ENCODE measurements around the gene FILIP1L. TPM values are rescaled to one million over a fixed set of nuclear protein-coding genes. Genes with fewer than 3 reads are reported as not detected.

The FILIP1L gene
- 30.8 and 31.7 TPM in 2 replicates for polyA plus RNA-seq (2013)

- H3K18ac ChIP-seq (ENCODE audit: low read length), result no peak within 1 kb of the TSS
- H2AK5ac ChIP-seq (ENCODE audit: low read length), result no peak within 1 kb of the TSS
- no peak within 1 kb of the TSS for H4K91ac ChIP-seq (ENCODE audit: low read depth, low read length)
- no peak within 1 kb of the TSS for H3K23ac ChIP-seq (ENCODE audit: low read length)
- no peaks in the 10 kb centered on the region for H3K36me3 ChIP-seq (ENCODE audit: control insufficient read depth in 1 of 2, insufficient read depth in 2 of 2, low read length in 2 of 2)
- H3K79me2 ChIP-seq (ENCODE audit: control insufficient read depth, insufficient read depth, low read length, poor library complexity), result no peaks in the 10 kb centered on the region
- H3K27ac ChIP-seq (ENCODE audit: low read depth, low read length), result no peak within 1 kb of the TSS
- H3K4me3 ChIP-seq (ENCODE audit: low read depth, low read length), result no peak within 1 kb of the TSS
- no peak within 1 kb of the TSS for H3K4me2 ChIP-seq (ENCODE audit: low read length)
- no peak within 1 kb of the TSS for H2BK12ac ChIP-seq (ENCODE audit: low read length)
- no CpG with 5 or more reads among the region's 7 CpGs for WGBS (ENCODE audit: extremely low coverage, insufficient coverage, insufficient read length)
- no peak within 1 kb of the TSS for H3K9ac ChIP-seq (ENCODE audit: low read length)
- H2BK120ac ChIP-seq (ENCODE audit: insufficient read depth, low read length, poor library complexity), result no peak within 1 kb of the TSS
- H3K4ac ChIP-seq (ENCODE audit: low read depth, low read length), result no peak within 1 kb of the TSS
- no peak within 1 kb of the TSS for H3K14ac ChIP-seq (ENCODE audit: low read length)
- H4K8ac ChIP-seq (ENCODE audit: low read depth, low read length), result no peak within 1 kb of the TSS
- no peaks in the 10 kb centered on the region for H3K4me1 ChIP-seq (ENCODE audit: control insufficient read depth in 1 of 2, insufficient read depth in 2 of 2, low read length in 2 of 2)
- H3K79me1 ChIP-seq (ENCODE audit: low read length), result no peaks in the 10 kb centered on the region
- no peaks in the 10 kb centered on the region for H3K9me3 ChIP-seq (ENCODE audit: insufficient read depth, low read depth, low read length)
- no peaks in the 10 kb centered on the region for H3K27me3 ChIP-seq (ENCODE audit: insufficient read depth, low read length)
- no peak within 1 kb of the TSS for H4K12ac ChIP-seq (ENCODE audit: low read depth, low read length)
- no peak within 1 kb of the TSS for H2AFZ ChIP-seq (ENCODE audit: insufficient read depth, low read length, poor library complexity)
- no peak within 1 kb of the TSS for H2BK5ac ChIP-seq (ENCODE audit: low read depth, low read length, poor library complexity)
- DNase-seq, result no peak
Observed at GRCh38 chr3:100114413-100115030, at the start of gene FILIP1L. Gene FILIP1L, minus strand, starts transcription at chr3:100114501.

GRCh38 chr3:100163787-100164186 lies 49.5 kb upstream of the FILIP1L start:
- no peak overlapping the region for H3K23ac ChIP-seq (ENCODE audit: low read length)
- no peak overlapping the region for H4K8ac ChIP-seq (ENCODE audit: low read depth, low read length)
- no peak overlapping the region for H2AK5ac ChIP-seq (ENCODE audit: low read length)
- no peaks in the 10 kb centered on the region for H3K79me2 ChIP-seq (ENCODE audit: control insufficient read depth, insufficient read depth, low read length, poor library complexity)
- no peak overlapping the region for H2AFZ ChIP-seq (ENCODE audit: insufficient read depth, low read length, poor library complexity)
- H2BK5ac ChIP-seq (ENCODE audit: low read depth, low read length, poor library complexity), result no peak overlapping the region
- H3K4me3 ChIP-seq (ENCODE audit: low read depth, low read length), result no peak overlapping the region
- WGBS (ENCODE audit: extremely low coverage, insufficient coverage, insufficient read length), result no CpG with 5 or more reads among the region's 2 CpGs
- no peaks in the 10 kb centered on the region for H3K4me1 ChIP-seq (ENCODE audit: control insufficient read depth in 1 of 2, insufficient read depth in 2 of 2, low read length in 2 of 2)
- no peak overlapping the region for H3K27ac ChIP-seq (ENCODE audit: low read depth, low read length)
- H4K91ac ChIP-seq (ENCODE audit: low read depth, low read length), result no peak overlapping the region
- H2BK120ac ChIP-seq (ENCODE audit: insufficient read depth, low read length, poor library complexity), result no peak overlapping the region
- no peaks in the 10 kb centered on the region for H3K9me3 ChIP-seq (ENCODE audit: insufficient read depth, low read depth, low read length)
- H3K14ac ChIP-seq (ENCODE audit: low read length), result no peak overlapping the region
- H3K36me3 ChIP-seq (ENCODE audit: control insufficient read depth in 1 of 2, insufficient read depth in 2 of 2, low read length in 2 of 2), result no peaks in the 10 kb centered on the region
- H3K4me2 ChIP-seq (ENCODE audit: low read length), result no peak overlapping the region
- no peaks in the 10 kb centered on the region for H3K27me3 ChIP-seq (ENCODE audit: insufficient read depth, low read length)
- H3K18ac ChIP-seq (ENCODE audit: low read length), result no peak overlapping the region
- H3K79me1 ChIP-seq (ENCODE audit: low read length), result no peaks in the 10 kb centered on the region
- H3K9ac ChIP-seq (ENCODE audit: low read length), result no peak overlapping the region
- H2BK12ac ChIP-seq (ENCODE audit: low read length), result no peak overlapping the region
- H4K12ac ChIP-seq (ENCODE audit: low read depth, low read length), result no peak overlapping the region
- DNase-seq, result no peak
- H3K4ac ChIP-seq (ENCODE audit: low read depth, low read length), result no peak overlapping the region

GRCh38 chr3:100160521-100160920 lies 46.2 kb upstream of the FILIP1L start:
- no peak for DNase-seq
- Histone ChIP-seq H3K4me3 (ENCODE audit: low read depth, low read length) (no peak overlapping the region), H3K18ac (ENCODE audit: low read length) (no peak overlapping the region), H3K79me1 (ENCODE audit: low read length) (no peaks in the 10 kb centered on the region), H3K36me3 (ENCODE audit: control insufficient read depth in 1 of 2, insufficient read depth in 2 of 2, low read length in 2 of 2) (no peaks in the 10 kb centered on the region), H4K91ac (ENCODE audit: low read depth, low read length) (no peak overlapping the region), H3K4me1 (ENCODE audit: control insufficient read depth in 1 of 2, insufficient read depth in 2 of 2, low read length in 2 of 2) (no peaks in the 10 kb centered on the region), H4K12ac (ENCODE audit: low read depth, low read length) (no peak overlapping the region), H3K14ac (ENCODE audit: low read length) (no peak overlapping the region), H3K23ac (ENCODE audit: low read length) (no peak overlapping the region), H2AFZ (ENCODE audit: insufficient read depth, low read length, poor library complexity) (no peak overlapping the region), H2BK12ac (ENCODE audit: low read length) (no peak overlapping the region), H2BK120ac (ENCODE audit: insufficient read depth, low read length, poor library complexity) (no peak overlapping the region), H3K4me2 (ENCODE audit: low read length) (no peak overlapping the region), H3K27ac (ENCODE audit: low read depth, low read length) (no peak overlapping the region), H3K9me3 (ENCODE audit: insufficient read depth, low read depth, low read length) (no peaks in the 10 kb centered on the region), H2AK5ac (ENCODE audit: low read length) (no peak overlapping the region), H3K4ac (ENCODE audit: low read depth, low read length) (no peak overlapping the region), H3K79me2 (ENCODE audit: control insufficient read depth, insufficient read depth, low read length, poor library complexity) (no peaks in the 10 kb centered on the region), H4K8ac (ENCODE audit: low read depth, low read length) (no peak overlapping the region), H3K27me3 (ENCODE audit: insufficient read depth, low read length) (no peaks in the 10 kb centered on the region), H3K9ac (ENCODE audit: low read length) (no peak overlapping the region), H2BK5ac (ENCODE audit: low read depth, low read length, poor library complexity) (no peak overlapping the region)
- no CpG with 5 or more reads among the region's 2 CpGs for WGBS (ENCODE audit: extremely low coverage, insufficient coverage, insufficient read length)

GRCh38 chr3:100159331-100160153 lies 45.2 kb upstream of the FILIP1L start:
- no peak overlapping the region for H2BK12ac ChIP-seq (ENCODE audit: low read length)

More at GRCh38 chr3:100159331-100160153, 45.2 kb upstream of the FILIP1L start:
- Histone ChIP-seq H2AFZ (ENCODE audit: insufficient read depth, low read length, poor library complexity) (no peak overlapping the region), H3K9ac (ENCODE audit: low read length) (no peak overlapping the region), H2BK5ac (ENCODE audit: low read depth, low read length, poor library complexity) (no peak overlapping the region), H3K27ac (ENCODE audit: low read depth, low read length) (no peak overlapping the region), H3K4ac (ENCODE audit: low read depth, low read length) (no peak overlapping the region), H4K12ac (ENCODE audit: low read depth, low read length) (no peak overlapping the region), H3K4me2 (ENCODE audit: low read length) (no peak overlapping the region), H3K4me1 (ENCODE audit: control insufficient read depth in 1 of 2, insufficient read depth in 2 of 2, low read length in 2 of 2) (no peaks in the 10 kb centered on the region), H3K27me3 (ENCODE audit: insufficient read depth, low read length) (no peaks in the 10 kb centered on the region), H3K9me3 (ENCODE audit: insufficient read depth, low read depth, low read length) (no peaks in the 10 kb centered on the region), H3K23ac (ENCODE audit: low read length) (no peak overlapping the region), H2BK120ac (ENCODE audit: insufficient read depth, low read length, poor library complexity) (no peak overlapping the region), H2AK5ac (ENCODE audit: low read length) (no peak overlapping the region), H4K8ac (ENCODE audit: low read depth, low read length) (no peak overlapping the region), H3K79me2 (ENCODE audit: control insufficient read depth, insufficient read depth, low read length, poor library complexity) (no peaks in the 10 kb centered on the region), H3K14ac (ENCODE audit: low read length) (no peak overlapping the region), H3K36me3 (ENCODE audit: control insufficient read depth in 1 of 2, insufficient read depth in 2 of 2, low read length in 2 of 2) (no peaks in the 10 kb centered on the region), H3K79me1 (ENCODE audit: low read length) (no peaks in the 10 kb centered on the region), H3K18ac (ENCODE audit: low read length) (no peak overlapping the region), H3K4me3 (ENCODE audit: low read depth, low read length) (no peak overlapping the region), H4K91ac (ENCODE audit: low read depth, low read length) (no peak overlapping the region)
- no peak for DNase-seq
- no CpG with 5 or more reads among the region's 4 CpGs for WGBS (ENCODE audit: extremely low coverage, insufficient coverage, insufficient read length)
